NCI-H226 (cell line): Measurements from ENCODE around the gene POGLUT2.
"Not testable (repeated sequence)": the region's sequence is repeated elsewhere in the genome, so short reads cannot be mapped to it uniquely, and the experiment has no call there.

Source experiments
- DNase-seq: peaks from one replicate; pipeline ENCODE4 v3.0.0-alpha.2; 2015

The POGLUT2 gene

GRCh38 chr13:102800145-102801041, 1.6 kb upstream of the POGLUT2 start:
- peak; percentile 75 for DNase-seq

DNA sequence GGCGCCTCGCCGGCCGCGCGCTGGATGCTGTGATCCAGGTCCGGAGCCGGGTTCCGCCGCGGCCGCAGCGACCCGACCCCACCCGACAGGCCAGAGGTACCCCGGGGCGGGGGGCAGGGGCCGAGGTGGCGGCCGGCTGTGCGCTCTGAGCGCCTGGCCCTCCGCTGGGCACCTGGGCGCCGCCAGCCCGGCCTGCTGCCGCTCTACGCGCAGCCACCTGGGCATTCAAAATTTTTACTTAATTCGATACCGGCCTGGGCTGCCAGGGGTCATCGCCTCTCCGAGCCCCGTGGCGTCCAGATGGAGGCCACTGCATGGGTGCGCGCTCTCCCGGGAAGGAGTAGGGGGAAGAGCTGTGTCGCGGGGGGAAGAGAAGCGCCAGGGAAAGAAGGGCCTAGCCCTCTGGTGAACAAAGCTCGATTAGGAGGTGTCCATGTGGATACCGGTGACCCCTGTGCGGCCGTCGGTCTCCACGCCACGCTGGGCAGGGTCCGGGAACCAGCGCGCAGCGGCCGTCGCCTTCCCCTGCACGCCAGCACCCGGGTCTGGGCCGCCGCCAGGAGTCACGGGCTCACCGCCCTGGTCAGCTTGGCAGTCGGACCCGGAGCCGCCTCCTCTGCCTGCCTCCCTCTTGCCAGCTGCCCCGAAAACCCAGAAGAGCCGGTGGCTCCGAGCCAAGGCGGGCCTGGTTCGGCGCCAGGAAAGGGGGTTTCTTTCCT, 809 bp upstream of the POGLUT2 start:
- no peak for DNase-seq

DNA sequence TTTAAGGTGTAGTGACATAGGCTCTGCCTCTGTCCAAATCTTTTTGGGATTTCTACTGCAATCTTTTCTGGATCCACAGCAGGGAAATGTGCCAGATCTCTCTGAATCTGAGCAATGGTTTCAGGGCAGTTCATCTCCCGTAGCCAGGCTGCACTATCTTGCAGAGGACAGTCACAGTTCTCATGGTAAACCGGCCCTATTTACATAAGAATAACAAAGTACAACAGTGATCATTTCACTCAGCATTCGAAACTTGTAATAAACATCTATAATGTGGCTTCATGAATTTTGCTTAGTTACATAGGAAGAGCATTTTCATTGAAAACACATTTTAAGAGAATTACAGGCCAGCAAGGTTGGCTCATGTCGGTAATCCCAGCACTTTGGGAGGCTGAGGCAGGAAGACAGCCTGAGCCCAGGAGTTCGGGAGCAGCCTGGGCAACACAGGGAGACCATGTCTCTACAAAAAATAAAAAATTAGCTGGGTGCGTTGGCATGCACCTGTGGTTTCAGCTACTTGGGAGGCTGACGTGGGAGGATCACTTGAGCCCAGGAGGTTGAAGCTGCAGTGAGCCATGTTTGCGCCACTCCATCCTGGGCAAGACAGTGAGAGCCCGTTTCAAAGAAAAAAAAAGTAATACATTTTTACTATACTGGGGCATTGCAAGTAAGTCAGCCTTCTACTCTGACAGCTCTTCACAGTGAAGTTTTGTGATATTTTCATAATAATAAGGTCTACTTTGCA, 5.0 kb downstream of the POGLUT2 start:
- no peak for DNase-seq

- no peak for DNase-seq
Observed at GRCh38 chr13:102792396-102792795, 6.4 kb downstream of the POGLUT2 start.

GRCh38 chr13:102788683-102789082, 10.1 kb downstream of the POGLUT2 start:
- no peak for DNase-seq

- no peak for DNase-seq
Observed at GRCh38 chr13:102784483-102784882, 14.3 kb downstream of the POGLUT2 start.

GRCh38 chr13:102781591-102781990, 17.2 kb downstream of the POGLUT2 start:
- DNase-seq, result no peak

- not testable (repeated sequence) for DNase-seq
Observed at GRCh38 chr13:102780656-102781055, 18.1 kb downstream of the POGLUT2 start.

DNA sequence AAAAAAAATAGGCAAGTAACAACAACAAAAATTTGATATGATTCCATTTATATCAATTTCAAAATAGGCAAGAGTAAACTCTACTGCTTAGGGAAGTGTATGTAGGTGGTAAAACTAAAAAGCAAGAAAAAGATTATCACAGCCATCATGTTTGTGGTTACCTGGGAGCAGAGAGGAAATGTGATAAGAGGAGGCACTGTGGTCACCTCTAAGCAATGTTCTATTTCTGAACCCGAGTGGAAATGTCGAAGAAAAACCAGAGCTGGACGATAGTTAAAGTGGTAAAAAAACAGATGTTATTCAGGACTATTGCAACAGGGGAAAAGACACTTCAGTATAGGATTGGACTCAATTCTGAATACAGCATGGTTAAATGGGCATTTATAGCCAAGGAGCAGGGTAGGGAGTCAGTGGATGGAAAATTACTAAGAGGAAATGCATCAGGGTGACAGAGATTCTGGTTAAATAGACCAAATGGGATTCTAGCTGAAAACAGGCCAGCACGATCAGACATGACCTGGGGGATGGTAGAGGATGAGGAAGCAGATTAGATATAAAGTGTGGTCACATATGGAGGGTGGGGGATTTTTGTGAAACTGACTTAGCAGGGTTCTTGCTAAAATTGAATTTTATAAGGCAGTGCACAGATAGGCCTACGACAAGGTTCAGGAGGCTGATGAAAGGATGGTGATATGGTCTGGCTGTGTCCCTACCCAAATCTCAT, 19.2 kb downstream of the POGLUT2 start:
- DNase-seq, result no peak

- no peak for DNase-seq
Observed at GRCh38 chr13:102777736-102778135, 21.0 kb downstream of the POGLUT2 start.

GRCh38 chr13:102776271-102776670, 22.5 kb downstream of the POGLUT2 start:
- no peak for DNase-seq

DNA sequence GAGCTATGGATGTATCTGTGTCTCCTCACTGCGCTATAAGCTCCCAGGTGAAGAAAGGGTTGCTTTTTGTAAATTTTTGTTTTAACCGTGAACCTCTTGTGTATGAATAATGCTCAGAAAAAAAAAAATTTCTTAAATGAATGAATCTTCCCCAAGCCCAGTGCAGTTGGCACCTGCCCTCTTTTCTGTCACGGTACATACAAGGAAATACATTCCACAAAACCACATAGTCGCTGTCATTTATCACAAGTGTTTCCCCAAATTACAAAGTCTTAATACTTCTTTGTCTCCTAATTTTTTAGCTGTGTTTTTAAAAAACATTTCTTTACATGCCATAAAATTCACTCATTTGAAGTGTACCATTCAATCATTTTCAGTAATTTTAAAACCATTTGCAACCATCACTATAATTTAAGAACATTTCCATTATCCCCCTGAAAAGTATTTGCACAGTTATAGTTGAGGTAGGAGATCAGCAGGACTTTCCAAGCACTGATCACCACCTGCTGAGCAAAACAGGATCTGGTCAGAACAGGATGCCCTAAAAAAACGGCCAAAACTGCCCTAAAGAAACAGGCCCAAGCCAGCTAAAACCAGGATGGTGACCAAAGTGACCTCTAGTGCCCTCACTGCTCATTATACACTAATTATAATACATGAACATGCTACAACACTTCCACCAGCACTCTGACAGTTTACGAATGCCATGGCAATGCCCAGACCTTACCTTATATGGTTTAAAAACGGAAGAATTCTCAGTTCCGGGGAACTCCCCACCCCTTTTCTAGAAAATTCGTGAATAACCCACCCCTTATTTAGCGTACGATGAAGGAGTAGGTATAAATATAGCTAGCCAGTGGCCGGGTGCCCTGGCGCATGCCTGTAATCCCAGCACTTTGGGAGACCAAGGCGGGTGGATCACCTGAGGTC, 23.9 kb downstream of the POGLUT2 start:
- no peak for DNase-seq

GRCh38 chr13:102774214-102774568, 24.6 kb downstream of the POGLUT2 start:
- no peak for DNase-seq

GRCh38 chr13:102773441-102774213, 25.1 kb downstream of the POGLUT2 start, which contains the start of gene TEX30:
Gene TEX30 (minus strand): TSS chr13:102773786. CDS start chr13:102770026, 3,760 bp downstream.
- DNase-seq, result peak; percentile 81

- no peak for DNase-seq
Observed at GRCh38 chr13:102772042-102772425, 26.7 kb downstream of the POGLUT2 start.

DNA sequence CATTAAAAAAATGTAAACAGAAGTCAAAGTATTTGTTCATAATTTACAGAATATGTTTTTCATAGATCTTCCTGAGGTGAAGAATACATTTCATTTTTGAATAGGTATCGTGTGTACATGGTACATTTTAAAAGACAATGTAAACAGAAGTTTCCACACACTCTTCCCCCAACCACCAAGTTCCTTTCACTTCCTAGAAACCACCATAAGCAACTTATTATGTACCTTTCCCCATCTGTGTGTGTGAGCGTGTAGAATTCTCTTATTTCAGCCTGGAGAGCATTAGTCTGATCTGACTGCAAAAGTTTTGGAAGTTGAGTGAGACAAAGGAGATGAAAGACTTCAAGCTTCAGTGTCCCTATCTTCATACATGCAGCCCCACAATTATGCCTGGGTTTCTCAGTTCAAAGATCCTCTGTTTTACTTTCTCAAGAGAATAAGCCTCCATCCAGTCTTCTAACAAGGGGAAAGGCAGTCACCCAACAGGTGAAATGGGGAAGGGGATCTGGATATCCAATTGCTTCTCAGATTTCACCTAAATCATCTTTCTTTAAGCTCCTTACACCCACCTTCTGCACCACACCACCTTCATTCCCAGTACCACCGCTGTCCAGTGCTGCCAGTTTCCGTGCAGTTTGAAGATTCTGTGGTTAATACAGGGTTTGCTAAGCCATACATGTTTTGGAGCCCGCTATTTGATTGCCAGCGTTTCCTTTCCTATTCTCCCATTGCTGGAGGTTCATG, 27.3 kb downstream of the POGLUT2 start:
- no peak for DNase-seq

- DNase-seq, result no peak
Observed at GRCh38 chr13:102770435-102770834, 28.3 kb downstream of the POGLUT2 start.

DNA sequence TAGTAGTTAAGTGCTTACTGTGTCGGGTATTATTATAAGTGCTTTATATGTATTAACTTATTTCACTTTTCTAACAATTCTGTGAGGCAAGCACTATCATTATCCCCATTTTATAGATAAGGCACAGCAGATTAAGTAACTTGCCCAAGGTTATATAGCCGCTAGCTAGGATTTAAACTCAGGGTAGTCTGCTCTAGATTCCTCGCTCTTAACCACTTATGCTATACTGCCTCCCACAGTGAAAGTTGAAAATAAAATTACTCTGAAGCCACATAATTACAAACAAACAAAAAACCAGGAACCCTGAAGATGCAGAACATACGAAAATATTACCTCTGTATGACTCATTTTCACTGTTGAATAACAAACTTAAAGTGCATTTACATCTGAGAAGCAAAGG, 29.1 kb downstream of the POGLUT2 start:
- no peak for DNase-seq

DNA sequence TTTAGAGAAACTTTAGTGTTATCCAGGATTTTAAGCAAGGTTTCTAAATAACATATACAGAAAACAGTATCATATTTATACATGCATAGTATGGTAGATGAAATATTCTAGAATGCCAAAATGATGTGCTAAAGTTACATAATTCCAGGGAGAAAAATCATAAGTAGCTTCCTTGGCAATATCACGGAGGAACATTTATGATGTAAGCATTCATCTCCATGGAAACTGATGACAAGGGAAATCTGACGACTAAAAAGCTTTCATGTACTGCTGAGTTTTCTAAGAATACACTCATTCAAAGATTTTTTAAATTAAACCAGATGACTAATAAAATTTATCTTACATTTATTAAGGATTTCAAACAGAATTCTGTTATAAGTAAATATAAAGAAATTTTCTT, 29.9 kb downstream of the POGLUT2 start:
- DNase-seq, result no peak

DNA sequence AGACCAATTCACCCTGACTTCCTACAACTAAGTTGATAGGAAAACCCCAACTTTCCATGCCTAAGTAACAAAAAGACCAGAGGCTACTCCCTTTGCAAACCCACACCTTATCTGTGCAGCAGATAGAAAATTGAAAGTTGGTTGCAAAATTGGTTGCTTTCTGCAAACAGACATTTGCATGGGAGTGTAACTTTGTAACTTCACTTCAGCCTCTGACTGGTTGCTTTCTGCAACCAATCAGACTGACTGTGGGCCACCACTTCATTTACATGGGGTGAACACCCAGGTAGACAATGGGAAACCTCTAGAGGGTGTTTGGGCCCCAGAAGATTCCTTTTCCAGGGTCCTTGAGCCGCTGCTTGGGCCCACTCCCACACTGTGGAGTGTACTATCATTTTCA, 35.0 kb downstream of the POGLUT2 start:
- DNase-seq, result no peak
